HepG2 (cell line): Measurements from ENCODE around the gene CAPZA2. TPM values are rescaled to one million over a fixed set of nuclear protein-coding genes. Genes with fewer than 3 reads are reported as not detected.
A peak's percentile ranks its signal among the peaks of the same experiment; 100 is the strongest.

Source experiments
- ATAC-seq: fragments of 200-7000 bp; cut with Tn5 transposase; 3 replicates; pipeline ENCODE4 v1.9.1; 2020; ENCODE audit warnings: mild to moderate bottlenecking, moderate library complexity
- BruUV-seq: library from RNA; stranded (reverse); fragments of 400-500 nt; replicated peaks from 2 replicates; lab custom pipeline; 2021; lab: Mats Ljungman, UMichigan
- CTCF ChIA-PET: fragments of 300-600 bp; formaldehyde crosslinking; extraction: SDS; loops from one replicate; lab custom pipeline; 2021; ENCODE audit warnings: low total read pairs, inconsistent platforms, low intra/inter-chr PET ratio; lab: Yijun Ruan, JAX
- POLR2A ChIA-PET: fragments of 350-600 bp; sonication (Branson Sonifier 250); formaldehyde crosslinking; loops from one replicate; lab custom pipeline; 2020; ENCODE audit warnings: antibody characterized with exemption, inconsistent platforms; lab: Yijun Ruan, JAX
- DNase-seq: peaks from one replicate; pipeline ENCODE4 v3.0.0-alpha.2; 2015; ENCODE audit warnings: low spot score
- FAIRE-seq: peaks from 3 replicates; lab custom pipeline; 2011; peaks lifted over from hg19 to GRCh38; lab: Jason Lieb, UNC
- H2AFZ ChIP-seq: one replicate; pipeline ENCODE4 v1.6.1; 2011; ENCODE audit warnings: low read length, inconsistent platforms
- H3K27ac ChIP-seq: fragments of 300-600 bp; 3 replicates; pipeline ENCODE4 v1.8.0; 2011; ENCODE audit warnings: mixed run types, mild to moderate bottlenecking, mixed read lengths, low read length, inconsistent platforms; ENCODE audit not compliant: insufficient read depth; ENCODE audit errors: extremely low read length
- H3K27me3 ChIP-seq, 2 experiments: fragments of 200-600 bp in 1 of 2; 2 replicates in 1 of 2; 3 replicates in 1 of 2; pipeline versions ENCODE4 v1.6.0 to v1.8.0; 2011; ENCODE audit warnings: low read length in 2 of 2, mild to moderate bottlenecking in 2 of 2, moderate library complexity in 2 of 2, inconsistent platforms in 1 of 2; ENCODE audit not compliant: insufficient read depth in 2 of 2, control insufficient read depth in 1 of 2
- H3K36me3 ChIP-seq, 2 experiments: fragments of 200-600 bp in 1 of 2; replicated peaks in 1 of 2; 2 replicates in 1 of 2; 3 replicates in 1 of 2; pipeline versions ENCODE4 v1.5.1 to v1.8.0; 2011; ENCODE audit warnings: low read length in 2 of 2, inconsistent platforms in 1 of 2; ENCODE audit not compliant: insufficient read depth in 2 of 2, control insufficient read depth in 1 of 2
- H3K4me1 ChIP-seq: 2 replicates; pipeline ENCODE4 v1.5.1; 2012; ENCODE audit warnings: low read length, inconsistent platforms; ENCODE audit not compliant: insufficient read depth
- H3K4me2 ChIP-seq: 2 replicates; pipeline ENCODE4 v1.6.0; 2011; ENCODE audit warnings: low read depth, low read length, inconsistent platforms
- H3K4me3 ChIP-seq, 3 experiments: fragments of 200-600 bp in 1 of 3; sonication (generic), shearing (Covaris generic) in 1 of 3; replicated peaks in 1 of 3; 2 replicates each; pipeline ENCODE4 v1.5.1; 2011 to 2016; ENCODE audit warnings: low read length in 3 of 3, inconsistent platforms in 2 of 3, low read depth in 2 of 3, mild to moderate bottlenecking in 2 of 3, control low read depth in 1 of 3, mixed read lengths in 1 of 3; ENCODE audit not compliant: insufficient read depth in 1 of 3
- H3K79me2 ChIP-seq: one replicate; pipeline ENCODE4 v1.6.1; 2011; ENCODE audit warnings: low read length, inconsistent platforms; ENCODE audit not compliant: insufficient read depth
- H3K9ac ChIP-seq: 2 replicates; pipeline ENCODE4 v1.6.0; 2011; ENCODE audit warnings: mild to moderate bottlenecking, low read depth, low read length, inconsistent platforms; ENCODE audit not compliant: insufficient read depth
- H3K9me3 ChIP-seq: 2 replicates; pipeline ENCODE4 v1.5.1; 2012; ENCODE audit warnings: mild to moderate bottlenecking, low read length
- H4K20me1 ChIP-seq: 2 replicates; pipeline ENCODE4 v1.6.0; 2011; ENCODE audit warnings: inconsistent platforms, mild to moderate bottlenecking, low read length, moderate library complexity; ENCODE audit not compliant: insufficient read depth
- MED13 ChIP-seq: sonication (generic); formaldehyde crosslinking; IDR thresholded peaks from 2 replicates; pipeline ENCODE4 v1.5.0; 2020; ENCODE audit warnings: missing genetic modification reagents
- PATZ1 ChIP-seq: sonication (generic); formaldehyde crosslinking; IDR thresholded peaks from 2 replicates; pipeline ENCODE4 v1.4.0; 2020; ENCODE audit warnings: missing genetic modification reagents
- POLR2A ChIP-seq, 2 experiments: IDR thresholded peaks; 2 replicates each; pipeline ENCODE4 v1.6.1; 2011; ENCODE audit warnings: low read depth in 2 of 2, low read length in 2 of 2, mild to moderate bottlenecking in 1 of 2, moderate library complexity in 1 of 2; ENCODE audit not compliant: insufficient read depth in 1 of 2
- PRDM15 ChIP-seq: sonication (generic); formaldehyde crosslinking; IDR thresholded peaks from 2 replicates; pipeline ENCODE4 v1.4.0; 2020; ENCODE audit warnings: missing genetic modification reagents
- TAF1 ChIP-seq: sonication (generic); formaldehyde crosslinking; IDR thresholded peaks from 2 replicates; pipeline ENCODE4 v1.4.0; 2020; ENCODE audit warnings: missing genetic modification reagents
- USF2 ChIP-seq, 2 experiments: sonication (generic) in 1 of 2; formaldehyde crosslinking in 1 of 2; IDR thresholded peaks; 2 replicates each; pipeline versions ENCODE4 v1.5.1 to v1.6.1; 2011 to 2020; ENCODE audit warnings: borderline replicate concordance in 1 of 2, low read depth in 1 of 2, low read length in 1 of 2, mild to moderate bottlenecking in 1 of 2, missing genetic modification reagents in 1 of 2, moderate library complexity in 1 of 2
- ZFX ChIP-seq: sonication (generic); formaldehyde crosslinking; IDR thresholded peaks from 2 replicates; pipeline ENCODE4 v1.4.0; 2020; ENCODE audit warnings: mild to moderate bottlenecking, low read depth, missing genetic modification reagents, moderate library complexity
- ZFY ChIP-seq: sonication (generic); formaldehyde crosslinking; IDR thresholded peaks from 2 replicates; pipeline ENCODE4 v1.4.0; 2020; ENCODE audit warnings: missing genetic modification reagents
- ZNF546 ChIP-seq: sonication (generic); formaldehyde crosslinking; conservative IDR thresholded peaks from 2 replicates; pipeline ENCODE4 v1.8.1; 2023; ENCODE audit warnings: mild to moderate bottlenecking, missing genetic modification reagents
- ZNF567 ChIP-seq: sonication (generic); formaldehyde crosslinking; IDR thresholded peaks from 2 replicates; pipeline ENCODE4 v1.8.1; 2023; ENCODE audit warnings: mild to moderate bottlenecking, missing genetic modification reagents, borderline replicate concordance
- ZNF816 ChIP-seq: sonication (generic); formaldehyde crosslinking; IDR thresholded peaks from 2 replicates; pipeline ENCODE4 v1.8.0; 2022; ENCODE audit warnings: missing genetic modification reagents, mild to moderate bottlenecking, borderline replicate concordance
- WGBS: methylation state at CpG from one replicate; pipeline ENCODE4 v1.1.6; 2017; ENCODE audit warnings: low lambda C conversion rate; 5-methylcytosine and 5-hydroxymethylcytosine counted together
- in situ Hi-C: cut with HindIII; loops from 2 replicates; pipeline ENCODE4 v1.10.0; 2017; ENCODE audit warnings: low pct_unique_long_range_greater_than_20kb; ENCODE audit not compliant: extremely low pct_ligation_motif_present
- intact Hi-C: fragments of 100-400 bp; cut with micrococcal nuclease; formaldehyde crosslinking; loops from one replicate; pipeline ENCODE4 v1.10.0; 2022; ENCODE audit not compliant: unreplicated experiment
- polyA plus RNA-seq, 8 experiments: library from polyadenylated mRNA; depleted of rRNA in 3 of 8; stranded (reverse) in 7 of 8; unstranded in 1 of 8; fragments of >200 nt; fragmentation: Illumina TruSeq in 4 of 8; extraction: Trizol in 4 of 8; gene quantifications; 2 replicates each; pipeline versions ENCODE4 v1.2.1 to v1.2.3, GENCODE V29; 2011 to 2016; ENCODE audit warnings: low read depth in 4 of 8, missing spikeins in 1 of 8, mixed read lengths in 1 of 8; ENCODE audit not compliant: insufficient read depth in 1 of 8
- total RNA-seq, 5 experiments: library from RNA; depleted of rRNA; stranded (reverse); fragments of >200 nt; fragmentation: Illumina TruSeq; extraction: Trizol; gene quantifications; 2 replicates each; pipeline ENCODE4 v1.2.3, GENCODE V29; 2016; ENCODE audit warnings: low read depth in 1 of 5
- TF ChIP-seq, protein P1 (sequence below): sonication (generic); formaldehyde crosslinking; IDR thresholded peaks from 2 replicates; pipeline ENCODE4 v1.5.1; 2020; ENCODE audit warnings: mild to moderate bottlenecking, missing genetic modification reagents, borderline replicate concordance

CAPZA2 gene
- total and polyA plus RNA-seq, 2 of the 13 experiments (the other 11 are each of a cell fraction or from before 2014, with no cell fraction given), result 38.4 to 199 TPM

DNA sequence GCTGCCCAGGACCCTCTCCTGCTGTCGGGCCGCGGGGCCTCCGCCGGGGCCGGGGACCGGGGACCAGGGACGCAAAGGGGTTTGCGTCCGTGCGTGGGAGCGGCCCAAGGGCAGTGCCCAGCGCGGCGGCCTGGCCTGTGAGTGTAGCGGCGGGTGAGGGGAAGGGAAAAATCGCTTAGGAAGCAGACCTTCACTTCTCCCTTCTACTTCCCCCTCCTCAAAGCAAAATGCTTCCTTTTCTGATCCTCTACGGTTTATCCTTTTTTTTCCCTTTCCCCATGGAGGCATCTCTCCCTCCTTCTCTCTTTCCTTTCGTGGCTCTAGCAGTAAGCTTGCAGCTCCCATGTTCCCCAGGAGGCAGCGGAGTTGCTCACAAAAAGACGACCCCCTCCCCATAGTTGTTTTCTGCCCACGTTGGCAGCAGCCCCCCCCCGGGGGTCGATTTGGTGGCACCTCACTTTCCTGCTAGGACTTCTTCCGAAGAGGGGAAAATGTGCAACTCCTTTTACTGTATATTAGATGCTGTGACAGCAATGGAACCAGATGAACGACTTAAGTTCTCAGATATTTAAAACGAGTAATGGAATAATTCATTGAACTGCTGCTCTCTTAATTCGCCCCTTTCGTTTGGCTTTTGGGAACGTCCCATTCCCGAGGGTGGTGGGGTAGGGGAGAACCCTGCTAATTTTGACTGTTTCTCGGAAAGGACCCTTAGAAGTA lies 724 bp downstream of the CAPZA2 start:
- ChIA-PET POLR2A (interaction anchor here (1.4 kb wide), 1 partner anchor 52 kb away, joined by 4 read pairs; no protein-coding TSS in a partner anchor), CTCF (no interaction called here)
- H3K27me3 ChIP-seq, result no peaks in the 10 kb centered on the region; a peak in 1 of 5 replicates
- peak; percentile 79 for ATAC-seq
- no peak for FAIRE-seq
- H3K9me3 ChIP-seq, result no peaks in the 10 kb centered on the region
- peak overlapping the region; percentile 91 for H3K9ac ChIP-seq
- H4K20me1 ChIP-seq, result peaks cover 33% of the 10 kb centered on the region
- WGBS, result 2% methylated on average over 15 of the region's 33 CpGs
- peak; percentile 19 for DNase-seq
- peaks cover 48% of the 10 kb centered on the region for H3K4me1 ChIP-seq
- H3K36me3 ChIP-seq, result no peaks in the 10 kb centered on the region
- intact Hi-C loops (loop anchor here (1.0 to 10.0 kb wide), 3 partner anchors 20 to 52 kb away; no protein-coding TSS in a partner anchor), in situ Hi-C loops (no loop called here)
- no peak overlapping the region for H2AFZ ChIP-seq
- H3K4me3 ChIP-seq, result peak overlapping the region; percentile 88 to 98 (median 97)
- BruUV-seq, result no TSS peak
- H3K79me2 ChIP-seq, result peaks cover 53% of the 10 kb centered on the region
- peak overlapping the region; percentile 74 for H3K27ac ChIP-seq
- H3K4me2 ChIP-seq, result peak overlapping the region; percentile 76
- TF ChIP-seq, protein P1, sequence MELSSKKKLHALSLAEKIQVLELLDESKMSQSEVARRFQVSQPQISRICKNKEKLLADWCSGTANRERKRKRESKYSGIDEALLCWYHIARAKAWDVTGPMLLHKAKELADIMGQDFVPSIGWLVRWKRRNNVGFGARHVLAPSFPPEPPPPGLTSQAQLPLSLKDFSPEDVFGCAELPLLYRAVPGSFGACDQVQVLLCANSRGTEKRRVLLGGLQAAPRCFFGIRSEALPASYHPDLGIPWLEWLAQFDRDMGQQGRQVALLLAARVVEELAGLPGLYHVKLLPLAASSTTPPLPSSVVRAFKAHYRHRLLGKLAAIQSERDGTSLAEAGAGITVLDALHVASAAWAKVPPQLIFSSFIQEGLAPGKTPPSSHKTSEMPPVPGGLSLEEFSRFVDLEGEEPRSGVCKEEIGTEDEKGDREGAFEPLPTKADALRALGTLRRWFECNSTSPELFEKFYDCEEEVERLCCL (CRISPR knock-in tag), result no peak
- TF ChIP-seq ZNF816 (CRISPR knock-in tag) (no peak), ZFY (peak; percentile 36; the same call in 1 of the 2 replicates), PATZ1 (CRISPR knock-in tag) (peak; percentile 77), TAF1 (CRISPR knock-in tag) (0 out of 2 replicates have a peak, but pooled peaks have one; percentile 3), PRDM15 (CRISPR knock-in tag) (no peak), POLR2A (IDR thresholded peaks at IDR 0.05; ENCODE audit: insufficient read depth in 1 of 2, low read depth in 2 of 2, low read length in 2 of 2) (0 out of 4 replicates have a peak, but pooled peaks of 1 of the 2 experiments have one; percentile 1), ZNF567 (no peak), ZNF546 (CRISPR knock-in tag) (0 out of 2 replicates have a peak, but pooled peaks have one; percentile 4), MED13 (CRISPR knock-in tag) (no peak), USF2 (IDR thresholded peaks at IDR 0.05; ENCODE audit: low read depth, low read length) (no peak), USF2 (CRISPR knock-in tag; IDR thresholded peaks at IDR 0.05; ENCODE audit: borderline replicate concordance) (peak; percentile 6; the same call in 1 of the 2 replicates), ZFX (CRISPR knock-in tag) (peak; percentile 5; the same call in 1 of the 2 replicates)
